Endodermal cell (in vitro differentiated cells): ENCODE data around the gene ATXN10. TPM values are rescaled to one million over a fixed set of nuclear protein-coding genes. Genes with fewer than 3 reads are reported as not detected.

Source experiments
- DNase-seq: peaks from one replicate; pipeline ENCODE4 v3.0.0-alpha.2; 2017
- H3K27ac ChIP-seq: 2 replicates; pipeline ENCODE4 v1.5.1; 2013; ENCODE audit warnings: mild to moderate bottlenecking, low read depth, low read length, moderate library complexity
- H3K27me3 ChIP-seq: 2 replicates; pipeline ENCODE4 v1.6.1; 2013; ENCODE audit warnings: mild to moderate bottlenecking, low read length, moderate library complexity; ENCODE audit not compliant: insufficient read depth, control insufficient read depth, poor library complexity, severe bottlenecking
- H3K36me3 ChIP-seq: 2 replicates; pipeline ENCODE4 v1.7.0; 2013; ENCODE audit warnings: mild to moderate bottlenecking, low read length, moderate library complexity; ENCODE audit not compliant: control insufficient read depth, insufficient read depth
- H3K4me1 ChIP-seq: one replicate; pipeline ENCODE4 v1.7.0; 2013; ENCODE audit warnings: low read length; ENCODE audit not compliant: control insufficient read depth, insufficient read depth
- H3K4me3 ChIP-seq: 2 replicates; pipeline ENCODE4 v1.5.1; 2013; ENCODE audit warnings: mild to moderate bottlenecking, low read length, moderate library complexity
- H3K9ac ChIP-seq: 2 replicates; pipeline ENCODE4 v1.6.1; 2013; ENCODE audit warnings: mild to moderate bottlenecking, low read length, moderate library complexity; ENCODE audit not compliant: poor library complexity, severe bottlenecking; ENCODE audit errors: extremely low read depth
- H3K9me3 ChIP-seq: 2 replicates; pipeline ENCODE4 v1.6.1; 2013; ENCODE audit warnings: mild to moderate bottlenecking, low read length, moderate library complexity; ENCODE audit not compliant: control insufficient read depth
- H3K27ac Mint-ChIP-seq: 2 replicates; pipeline ENCODE4 v1.8.0; 2020; ENCODE audit warnings: mixed read lengths
- H3K27me3 Mint-ChIP-seq: 2 replicates; pipeline ENCODE4 v1.8.0; 2021; ENCODE audit warnings: mild to moderate bottlenecking, mixed read lengths; ENCODE audit not compliant: insufficient read depth
- H3K36me3 Mint-ChIP-seq: 2 replicates; pipeline ENCODE4 v1.8.0; 2020; ENCODE audit warnings: low read depth, mixed read lengths
- H3K4me1 Mint-ChIP-seq: 2 replicates; pipeline ENCODE4 v1.8.0; 2020; ENCODE audit warnings: mixed read lengths
- H3K4me3 Mint-ChIP-seq: 2 replicates; pipeline ENCODE4 v1.8.0; 2020; ENCODE audit warnings: mild to moderate bottlenecking, moderate library complexity, mixed read lengths
- H3K9me3 Mint-ChIP-seq: 2 replicates; pipeline ENCODE4 v1.8.0; 2020; ENCODE audit warnings: mild to moderate bottlenecking, mixed read lengths
- CTCF ChIP-seq: fragments of 200-600 bp; sonication (generic); conservative IDR thresholded peaks from 2 replicates; pipeline ENCODE4 v1.5.0; 2021; ENCODE audit warnings: antibody characterized with exemption, mild to moderate bottlenecking
- WGBS, 2 experiments: methylation state at CpG; one replicate each; pipeline versions ENCODE4 v1.1.5 to v1.1.7; 2013; ENCODE audit warnings: missing lambda C conversion rate in 2 of 2, mixed read lengths in 1 of 2; ENCODE audit not compliant: insufficient coverage in 1 of 2, insufficient read length in 1 of 2; 5-methylcytosine and 5-hydroxymethylcytosine counted together
- total RNA-seq, 2 donors: library from RNA; stranded (reverse); fragmentation: NEBNext Ultra II Directional in 1 of 2; extraction: Animal tissue kit (Norgen Biotek cat#: 25700) in 1 of 2; gene quantifications; 2 replicates in 1 of 2; 3 replicates in 1 of 2; pipeline ENCODE4 v1.2.1, GENCODE V29; 2021

The ATXN10 gene
- total RNA-seq, 2 donors from 2014 or later = 223 to 266 TPM

DNA sequence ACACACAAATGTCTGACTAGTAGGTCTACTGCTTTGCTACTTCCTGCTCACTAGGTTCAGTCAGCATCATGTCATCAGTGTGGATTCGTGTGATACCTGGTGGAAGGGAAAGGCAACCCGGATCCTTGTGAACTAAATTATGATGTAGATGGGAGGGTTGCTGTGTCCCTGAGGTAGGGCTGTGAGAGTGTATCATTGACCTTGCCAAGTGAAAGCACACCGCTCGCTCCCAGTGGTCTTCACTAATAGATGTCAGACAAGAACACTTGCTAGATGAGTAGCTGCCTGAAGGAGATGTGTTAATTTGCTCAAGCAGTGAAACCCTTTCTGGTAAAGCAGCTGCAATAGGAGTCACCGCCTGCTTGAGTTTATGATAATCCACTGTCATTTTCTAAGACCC lies 185.9 kb downstream of the ATXN10 start:
- H3K27me3 ChIP-seq = no peaks in the 10 kb centered on the region
- DNase-seq = no peak

DNA sequence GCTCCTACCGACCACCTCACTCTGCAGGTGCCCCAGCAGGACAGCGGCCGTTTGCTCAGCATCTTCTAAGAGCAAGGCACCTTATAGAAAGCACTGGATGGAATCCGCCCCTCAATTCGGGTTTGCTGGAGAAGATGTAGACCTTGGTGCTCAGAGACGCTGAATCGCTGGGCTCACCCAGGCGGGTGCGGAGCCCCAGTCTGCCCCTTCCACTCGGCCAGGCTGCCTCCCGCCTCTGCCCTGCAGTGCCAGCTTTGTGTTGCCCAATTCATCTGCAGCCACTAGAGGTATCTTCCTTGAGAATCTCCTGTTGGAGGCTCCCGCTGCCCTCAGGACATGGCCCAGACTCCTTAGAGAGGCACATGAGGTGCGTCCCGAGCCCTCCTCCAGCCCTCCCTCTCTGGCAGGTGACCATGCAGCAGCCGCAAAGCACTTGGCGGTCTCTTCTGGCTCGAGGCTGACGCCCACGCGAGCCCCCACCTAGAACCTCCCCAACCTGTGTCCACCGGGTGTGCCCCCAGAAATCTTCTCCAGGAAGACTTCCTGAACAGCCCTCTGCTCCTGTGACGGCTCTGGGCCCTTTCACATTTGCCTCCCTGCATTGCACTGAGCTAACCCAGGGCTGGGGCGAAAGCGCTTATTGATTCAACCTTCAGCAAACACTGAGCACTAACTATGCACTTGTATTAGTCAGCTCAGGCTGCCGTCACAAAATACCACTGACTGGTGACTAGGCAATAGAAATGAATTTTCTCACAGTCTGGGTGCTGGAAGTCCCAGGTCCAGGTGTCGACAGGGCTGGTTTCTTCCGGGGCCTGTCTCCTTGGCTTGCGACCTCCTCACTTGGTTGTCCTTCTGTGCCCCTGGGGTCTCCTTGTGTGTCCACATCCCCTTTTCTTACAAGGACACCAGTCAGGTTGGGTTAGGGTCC lies 187.9 kb downstream of the ATXN10 start:
- no peaks in the 10 kb centered on the region for H3K9me3 Mint-ChIP-seq
- H3K36me3 ChIP-seq = peaks cover 20% of the 10 kb centered on the region
- DNase-seq = no peak
- H3K27ac ChIP-seq = no peak overlapping the region
- no peaks in the 10 kb centered on the region for H3K4me1 ChIP-seq
- no peak overlapping the region for H3K4me3 Mint-ChIP-seq
- peaks cover 8% of the 10 kb centered on the region for H3K27me3 Mint-ChIP-seq
- H3K4me3 ChIP-seq = no peak overlapping the region
- TF ChIP-seq CTCF = no peak
- H3K9ac ChIP-seq = no peak overlapping the region
- 92 to 96% methylated on average over 25 to 28 of the region's 28 CpGs for WGBS, 2 experiments
- H3K27ac Mint-ChIP-seq = no peak overlapping the region
- H3K9me3 ChIP-seq = no peaks in the 10 kb centered on the region
- H3K4me1 Mint-ChIP-seq = peaks cover 1% of the 10 kb centered on the region
- no peaks in the 10 kb centered on the region for H3K27me3 ChIP-seq
- H3K36me3 Mint-ChIP-seq = peaks cover 28% of the 10 kb centered on the region

More for the DNA sequence above, 185.9 kb downstream of the ATXN10 start:
- Mint-ChIP-seq H3K9me3 (peaks cover 8% of the 10 kb centered on the region), H3K27me3 (peaks cover 5% of the 10 kb centered on the region), H3K27ac (no peak overlapping the region), H3K36me3 (peaks cover 37% of the 10 kb centered on the region), H3K4me3 (no peak overlapping the region), H3K4me1 (no peaks in the 10 kb centered on the region)
- Histone ChIP-seq H3K27ac (no peak overlapping the region), H3K4me1 (no peaks in the 10 kb centered on the region), H3K36me3 (peaks cover 31% of the 10 kb centered on the region), H3K9me3 (peaks cover 14% of the 10 kb centered on the region), H3K4me3 (no peak overlapping the region), H3K9ac (no peak overlapping the region)
- 94 to 95% methylated on average over 2 to 5 of the region's 5 CpGs for WGBS, 2 experiments
- no peak for TF ChIP-seq CTCF

- H3K27ac ChIP-seq = no peak overlapping the region
- Mint-ChIP-seq H3K36me3 (peaks cover 26% of the 10 kb centered on the region), H3K27ac (no peak overlapping the region), H3K4me3 (no peak overlapping the region), H3K9me3 (no peaks in the 10 kb centered on the region), H3K4me1 (peaks cover 2% of the 10 kb centered on the region), H3K27me3 (peaks cover 10% of the 10 kb centered on the region)
- H3K36me3 ChIP-seq = peaks cover 13% of the 10 kb centered on the region
- DNase-seq = no peak
- H3K9me3 ChIP-seq = no peaks in the 10 kb centered on the region
- H3K9ac ChIP-seq = no peak overlapping the region
- no peaks in the 10 kb centered on the region for H3K4me1 ChIP-seq
- H3K4me3 ChIP-seq = no peak overlapping the region
- H3K27me3 ChIP-seq = peaks cover 3% of the 10 kb centered on the region
- TF ChIP-seq CTCF = no peak
- 89 to 92% methylated on average over 9 to 18 of the region's 18 CpGs for WGBS, 2 experiments
Observed at GRCh38 chr22:45860201-45860600, 188.6 kb downstream of the ATXN10 start.
